Lung microvascular endothelial cell (primary cell): ENCODE measurements around the gene C9orf50. TPM values are rescaled to one million over a fixed set of nuclear protein-coding genes. Genes with fewer than 3 reads are reported as not detected.

ENCODE experiments used
- DNase-seq, 2 donors: peaks; one replicate each; pipeline versions ENCODE4 v3.0.0 to v3.0.0-alpha.2; 2010; ENCODE audit warnings: low read depth in 2 of 2
- total RNA-seq: library from RNA; depleted of rRNA; stranded (reverse); fragments of >200 nt; gene quantifications from 2 replicates; pipeline ENCODE4 v1.2.1, GENCODE V29; 2014

Gene C9orf50
- total RNA-seq, 1 donor from 2014 or later = not detected

DNA sequence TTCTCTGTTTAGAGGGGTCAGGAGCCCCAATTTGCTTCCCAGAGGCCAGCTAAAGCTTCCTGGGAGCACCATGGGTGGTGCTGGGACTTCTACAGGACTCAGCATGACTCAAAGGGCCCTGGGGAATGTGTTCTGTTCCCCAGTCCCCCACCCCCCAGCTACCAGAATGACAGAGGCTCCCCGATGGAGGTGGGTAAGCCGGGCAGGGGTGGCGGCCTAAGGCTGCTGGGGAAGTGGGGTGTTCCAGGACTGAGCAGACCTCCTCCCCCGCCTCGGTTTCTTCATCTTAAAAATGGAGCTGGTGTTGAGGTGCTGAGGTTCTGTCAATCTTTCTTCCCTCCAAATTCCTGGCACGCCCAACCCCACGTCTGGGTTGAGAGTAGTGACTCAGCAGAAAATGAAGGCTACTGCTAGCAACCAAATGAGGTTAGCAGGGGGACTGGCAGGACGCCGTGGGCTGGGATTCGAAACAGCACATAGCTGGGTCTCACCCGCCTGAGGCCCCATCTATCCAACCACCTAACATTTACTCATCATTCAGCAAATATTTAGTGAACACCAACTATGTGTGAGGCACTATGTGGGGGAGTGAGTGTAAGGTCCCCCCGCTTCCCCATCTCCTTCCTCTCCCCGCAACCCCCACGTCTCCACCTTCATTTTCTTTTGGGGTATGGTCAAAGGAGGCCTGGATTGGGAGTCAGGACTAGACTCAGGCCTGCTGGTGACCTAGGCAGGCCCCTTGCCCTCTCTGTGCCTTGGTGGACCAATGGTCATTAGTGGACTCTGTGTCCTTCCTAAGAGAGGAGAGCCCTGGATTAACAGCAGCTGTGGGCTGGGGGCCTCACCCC is 50.2 kb downstream of the C9orf50 start:
- no peak for DNase-seq

DNA sequence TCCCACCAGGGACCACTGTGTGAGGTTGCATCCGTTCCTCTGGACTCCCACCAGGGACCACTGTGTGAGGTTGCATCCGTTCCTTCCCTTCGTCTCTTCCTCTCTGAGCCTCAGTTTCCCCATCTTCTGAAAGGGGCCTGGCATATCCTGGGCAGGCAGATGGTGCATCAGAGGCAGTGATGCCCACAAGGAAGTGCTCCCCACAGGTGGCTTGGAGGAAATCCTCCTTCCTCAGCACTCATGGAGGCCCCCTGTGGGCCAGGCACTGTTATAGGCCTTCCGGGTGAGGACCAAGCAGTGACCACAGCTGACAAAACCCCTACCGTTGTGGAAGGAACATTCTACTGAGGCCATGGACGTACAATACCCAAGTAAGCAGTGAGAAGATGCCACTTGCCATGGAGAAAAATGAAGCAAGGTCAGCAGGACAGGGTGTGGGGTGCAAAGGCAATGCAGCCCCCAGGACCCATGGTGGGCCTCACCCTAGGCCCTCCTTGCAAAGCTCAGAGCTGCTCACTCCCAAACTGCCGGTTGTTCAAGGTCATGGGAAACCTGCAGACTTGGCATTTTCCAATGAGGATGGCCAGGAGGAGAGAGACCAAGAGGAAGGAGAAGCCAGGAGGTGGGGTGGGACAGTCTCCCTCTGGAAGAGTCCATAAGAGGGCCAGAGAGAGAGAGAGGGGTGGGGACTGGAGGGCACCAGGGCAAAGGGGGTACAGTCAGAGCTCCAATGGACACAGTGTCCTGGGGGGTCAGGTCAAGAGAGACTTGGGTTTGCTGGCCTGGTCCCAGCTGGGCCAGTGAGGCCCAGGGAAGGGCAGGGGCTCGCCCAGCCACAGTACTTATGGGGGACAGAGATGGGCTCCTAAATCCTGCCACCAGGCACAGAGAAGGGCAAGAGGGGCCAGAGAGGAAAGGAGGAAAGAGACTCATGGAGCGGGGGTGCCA is 51.1 kb downstream of the C9orf50 start:
- DNase-seq = peak; percentile 22 to 43

DNA sequence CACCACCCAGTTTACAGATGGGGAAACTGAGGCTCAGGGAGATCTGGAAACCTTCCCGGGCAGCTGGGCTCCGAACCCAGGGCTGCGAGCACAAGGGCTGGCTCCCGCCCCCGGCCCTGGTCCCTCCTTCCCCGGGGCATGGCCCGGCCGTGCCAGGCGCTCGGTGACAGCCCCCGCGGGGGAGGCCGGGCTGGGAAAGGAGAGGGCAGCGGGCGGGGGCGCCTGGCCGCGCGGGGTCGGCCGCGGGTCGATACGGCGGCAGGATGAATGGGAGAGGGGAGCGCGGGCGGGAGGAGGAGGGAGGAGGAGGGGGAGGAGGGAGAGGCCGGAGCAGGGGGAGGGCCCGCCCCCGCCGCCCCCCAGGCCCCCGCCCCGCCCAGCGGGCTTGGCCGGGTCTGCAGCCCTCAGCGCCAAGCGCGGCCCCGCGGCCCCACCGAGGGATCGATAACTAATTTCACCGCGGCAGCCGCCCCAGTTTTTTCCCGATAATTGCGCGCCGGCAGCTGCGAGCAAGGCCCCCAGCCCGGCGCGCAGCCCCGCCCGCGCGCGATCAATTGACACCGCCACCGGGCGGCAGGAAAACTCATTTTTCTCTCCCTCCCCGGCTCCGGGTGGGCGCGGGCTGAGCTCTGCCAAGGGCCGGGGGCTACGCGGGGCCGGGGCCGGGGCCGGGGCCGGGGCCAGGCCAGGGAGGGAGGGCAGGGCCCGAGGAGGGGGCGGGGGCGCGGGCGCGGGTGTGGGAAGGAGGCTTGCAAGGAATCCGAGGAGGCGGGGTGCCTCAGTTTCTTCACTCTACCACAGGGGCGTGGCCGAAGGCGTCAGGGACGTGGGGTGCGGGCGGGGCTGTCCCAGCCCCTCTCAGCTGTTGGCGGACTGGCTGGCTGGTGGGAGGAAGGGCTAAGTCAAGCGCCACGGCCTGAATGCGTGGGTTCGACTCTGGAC is 52.1 kb downstream of the C9orf50 start:
- peak in 1 of 2 donors; percentile 54 for DNase-seq

DNA sequence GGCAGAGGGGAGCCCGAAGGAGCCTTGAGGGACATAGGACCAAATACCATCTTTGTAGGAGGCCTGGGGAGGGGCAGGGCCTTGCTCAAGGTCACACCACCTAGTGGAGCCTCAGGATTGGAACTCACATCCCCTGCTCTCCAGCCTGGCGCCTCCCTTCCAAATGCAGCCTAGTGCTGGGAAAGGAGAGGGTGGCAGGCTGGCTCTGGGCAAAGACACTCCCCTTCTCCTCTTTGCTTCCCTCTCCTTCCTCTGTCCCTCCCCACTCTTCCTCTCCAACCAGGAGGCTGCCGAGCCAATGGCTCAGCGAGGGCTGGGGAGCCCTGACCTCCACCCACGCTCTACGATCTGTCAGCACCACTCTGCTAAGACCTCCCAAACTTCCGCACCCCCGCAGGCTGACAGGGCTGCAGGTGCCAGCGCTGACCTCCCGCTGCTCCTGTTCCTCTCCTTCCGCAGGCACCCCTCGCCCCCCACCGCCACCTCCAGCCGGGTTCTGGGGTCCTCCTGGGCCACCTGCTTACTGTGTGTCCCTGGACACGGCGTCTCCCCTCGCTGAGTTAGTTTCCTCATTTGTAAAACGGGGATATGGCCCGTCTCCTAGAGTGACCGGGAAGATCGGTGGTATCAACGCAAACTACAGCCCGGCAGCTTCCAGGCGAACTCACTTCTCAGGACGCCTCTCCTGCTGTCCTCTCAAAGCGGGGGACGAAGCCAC is 52.9 kb downstream of the C9orf50 start:
- no peak for DNase-seq

DNA sequence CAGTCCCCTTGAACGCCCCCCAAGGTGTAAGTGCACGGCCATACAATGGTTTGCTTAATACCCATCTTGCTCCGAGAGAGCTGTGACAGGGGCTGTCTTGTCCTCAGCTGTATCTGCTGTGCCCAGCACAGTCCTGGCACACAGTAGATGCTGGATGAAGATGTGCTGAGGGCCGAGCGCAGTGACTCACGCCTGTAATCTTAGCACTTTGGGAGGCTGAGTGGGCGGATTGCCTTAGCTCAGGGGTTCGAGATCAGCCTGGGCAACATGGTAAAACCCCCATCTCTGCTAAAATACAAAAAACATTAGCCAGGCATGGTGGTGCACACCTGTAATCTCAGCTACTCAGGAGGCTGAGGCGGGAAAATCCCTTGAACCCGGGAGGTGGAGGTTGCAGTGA is 53.6 kb downstream of the C9orf50 start:
- DNase-seq = no peak

DNA sequence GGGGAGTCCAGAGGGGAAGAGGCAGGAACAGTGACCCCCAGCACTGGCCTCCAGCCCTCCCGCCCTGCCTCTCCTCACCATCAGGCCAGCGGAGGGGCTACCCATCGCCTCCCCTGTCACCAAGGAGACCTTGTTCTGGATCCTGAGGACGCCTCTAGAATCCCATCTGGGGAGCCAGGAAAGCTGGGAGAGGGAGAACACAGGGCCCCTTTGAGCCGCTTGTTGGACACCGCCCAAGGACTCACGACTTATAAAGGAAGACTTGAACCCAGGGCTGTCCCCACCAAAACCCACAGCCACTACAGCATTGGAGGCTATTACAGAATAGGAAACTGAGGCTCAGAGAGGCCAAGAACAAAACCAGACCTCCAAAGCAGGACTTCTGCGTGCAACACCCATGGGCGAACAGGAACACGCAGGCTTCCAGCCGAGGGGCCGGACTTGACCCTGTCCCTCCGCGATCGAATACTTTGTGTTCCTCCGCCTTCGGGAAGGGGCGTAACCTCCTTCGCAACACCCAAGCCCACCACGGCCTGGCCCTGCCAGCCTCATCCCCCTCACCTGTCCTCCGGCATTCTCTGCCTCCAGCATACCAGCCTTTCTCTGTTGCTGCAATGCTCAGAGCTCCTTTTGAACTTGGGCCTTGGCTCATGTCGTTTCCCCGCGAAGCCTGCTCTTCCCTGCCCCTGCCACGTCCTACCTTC is 54.2 kb downstream of the C9orf50 start:
- DNase-seq = no peak

DNA sequence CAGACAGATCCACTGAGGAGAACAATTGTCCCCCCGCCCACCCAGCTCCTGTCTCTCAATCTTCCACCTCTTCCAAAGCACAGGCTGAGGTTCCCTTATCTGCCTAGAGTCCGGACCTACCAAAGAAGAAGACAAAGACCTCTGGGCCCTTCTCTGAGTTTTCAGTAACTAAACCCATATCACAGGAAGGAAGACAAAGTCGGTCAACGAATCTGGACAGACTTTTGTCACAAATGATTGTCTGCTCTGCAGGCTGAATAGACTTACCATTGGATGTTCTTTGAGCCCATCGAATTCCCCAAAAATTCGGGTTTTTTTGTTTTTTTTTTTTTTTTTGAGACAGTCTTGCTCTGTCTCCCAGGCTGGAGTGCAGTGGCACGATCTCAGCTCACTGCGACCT is 58.0 kb downstream of the C9orf50 start:
- no peak for DNase-seq

DNA sequence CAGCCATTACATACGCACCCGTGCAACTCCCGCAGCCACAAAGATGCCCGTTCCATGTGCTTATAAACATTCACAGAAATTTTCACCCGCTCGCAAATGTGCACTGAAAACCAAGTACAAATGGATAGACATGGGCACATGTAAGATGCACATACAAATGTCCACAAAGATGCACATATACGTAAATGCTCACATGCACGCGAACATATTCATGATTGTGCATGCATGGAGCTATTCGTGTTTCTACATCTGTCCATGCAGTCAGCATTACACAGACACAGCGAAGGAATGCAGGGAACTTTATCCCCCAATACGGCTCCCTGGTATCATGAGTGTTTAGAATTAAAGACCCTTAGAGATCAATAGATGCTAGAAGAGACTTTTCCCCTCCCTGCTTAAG is 58.4 kb downstream of the C9orf50 start:
- no peak for DNase-seq

Other genes starting within 250 kb of the C9orf50 start
- gene NTMT1, start 5.1 kb upstream of the C9orf50 start, total RNA-seq = 19.4 and 22.4 TPM in 2 replicates
- 9.6 and 13.5 TPM in 2 replicates for gene ASB6, start 21.1 kb upstream of the C9orf50 start, total RNA-seq
- gene PRRX2, start 44.5 kb upstream of the C9orf50 start, total RNA-seq = 0.20 and 0.44 TPM in 2 replicates
- 0.40 and 0.44 TPM in 2 replicates for gene PTGES, start 131.9 kb upstream of the C9orf50 start, total RNA-seq
- 13.9 and 19.8 TPM in 2 replicates for gene TOR1B, start 182.1 kb upstream of the C9orf50 start, total RNA-seq
- 26.8 and 32.7 TPM in 2 replicates for gene TOR1A, start 203.0 kb upstream of the C9orf50 start, total RNA-seq
- 21.6 and 36.5 TPM in 2 replicates for gene C9orf78, start 214.2 kb upstream of the C9orf50 start, total RNA-seq
- gene USP20, start 214.4 kb upstream of the C9orf50 start, total RNA-seq = 5.4 and 8.9 TPM in 2 replicates